Endothelial cell (in vitro differentiated cells): ENCODE data around the gene P2RY2. TPM values are rescaled to one million over a fixed set of nuclear protein-coding genes. Genes with fewer than 3 reads are reported as not detected.

Source experiments
- DNase-seq: peaks from one replicate; pipeline ENCODE4 v3.0.0; 2021; ENCODE audit warnings: low spot score
- H3K27ac Mint-ChIP-seq: one replicate; pipeline ENCODE4 v1.8.0; 2021; ENCODE audit warnings: mixed read lengths, inconsistent platforms; ENCODE audit not compliant: unreplicated experiment
- H3K27me3 Mint-ChIP-seq: one replicate; pipeline ENCODE4 v1.8.0; 2021; ENCODE audit warnings: mild to moderate bottlenecking, moderate library complexity, mixed read lengths, inconsistent platforms; ENCODE audit not compliant: unreplicated experiment
- H3K36me3 Mint-ChIP-seq: one replicate; pipeline ENCODE4 v1.8.0; 2021; ENCODE audit warnings: mild to moderate bottlenecking, low read depth, mixed read lengths, inconsistent platforms; ENCODE audit not compliant: unreplicated experiment
- H3K4me1 Mint-ChIP-seq: one replicate; pipeline ENCODE4 v1.8.0; 2021; ENCODE audit warnings: mild to moderate bottlenecking, mixed read lengths, inconsistent platforms; ENCODE audit not compliant: unreplicated experiment
- H3K4me3 Mint-ChIP-seq: one replicate; pipeline ENCODE4 v1.8.0; 2021; ENCODE audit warnings: mild to moderate bottlenecking, mixed read lengths, inconsistent platforms; ENCODE audit not compliant: unreplicated experiment
- H3K9me3 Mint-ChIP-seq: one replicate; pipeline ENCODE4 v1.8.0; 2021; ENCODE audit warnings: mixed read lengths, inconsistent platforms; ENCODE audit not compliant: unreplicated experiment
- CTCF ChIP-seq: fragments of 200-600 bp; sonication (generic); IDR thresholded peaks from one replicate; pipeline ENCODE4 v1.5.0; 2021; ENCODE audit warnings: antibody characterized with exemption; ENCODE audit not compliant: unreplicated experiment
- total RNA-seq: library from RNA; stranded (reverse); fragmentation: NEBNext Ultra II Directional; extraction: Animal tissue kit (Norgen Biotek cat#: 25700); gene quantifications from one replicate; pipeline ENCODE4 v1.2.1, GENCODE V29; 2021; ENCODE audit not compliant: unreplicated experiment

Gene P2RY2
- total RNA-seq, 1 donor from 2014 or later, result 0.10 TPM

GRCh38 chr11:73283276-73284000 lies 65.4 kb downstream of the P2RY2 start:
- Mint-ChIP-seq H3K4me3 (no peak overlapping the region), H3K27me3 (peaks cover 21% of the 10 kb centered on the region), H3K4me1 (peaks cover 10% of the 10 kb centered on the region), H3K27ac (no peak overlapping the region), H3K9me3 (no peaks in the 10 kb centered on the region), H3K36me3 (no peaks in the 10 kb centered on the region)
- DNase-seq, result no peak
- TF ChIP-seq CTCF, result no peak

- H3K36me3 Mint-ChIP-seq, result no peaks in the 10 kb centered on the region
- DNase-seq, result no peak
- peaks cover 22% of the 10 kb centered on the region for H3K27me3 Mint-ChIP-seq
- peaks cover 17% of the 10 kb centered on the region for H3K4me1 Mint-ChIP-seq
- no peaks in the 10 kb centered on the region for H3K9me3 Mint-ChIP-seq
- no peak for TF ChIP-seq CTCF
- no peak overlapping the region for H3K27ac Mint-ChIP-seq
- peak overlapping the region; percentile 43 for H3K4me3 Mint-ChIP-seq
Measured at GRCh38 chr11:73284106-73284505, 66.0 kb downstream of the P2RY2 start.

DNA sequence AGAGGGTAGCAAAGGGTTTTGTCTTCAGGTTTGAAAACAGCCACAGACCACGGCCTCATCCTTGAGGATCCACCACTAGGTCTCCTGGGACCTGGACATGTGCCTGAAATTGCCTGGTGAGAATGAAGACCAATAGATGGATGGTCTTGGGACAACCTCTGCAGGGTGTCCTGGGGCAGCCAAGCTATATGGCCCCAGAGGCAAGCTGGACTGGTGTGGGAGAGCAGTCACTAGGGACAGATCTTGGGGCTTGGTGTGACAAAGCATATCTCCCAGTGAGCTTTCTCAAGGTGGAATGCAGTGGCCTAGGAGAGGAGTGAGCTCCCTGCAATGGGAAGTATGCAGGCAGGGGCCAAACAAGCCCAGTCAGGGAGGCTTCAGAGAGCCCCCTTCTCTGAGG lies 67.6 kb downstream of the P2RY2 start:
- H3K27me3 Mint-ChIP-seq, result peaks cover 22% of the 10 kb centered on the region
- TF ChIP-seq CTCF, result no peak
- no peak overlapping the region for H3K27ac Mint-ChIP-seq
- no peaks in the 10 kb centered on the region for H3K36me3 Mint-ChIP-seq
- no peak for DNase-seq
- H3K4me3 Mint-ChIP-seq, result no peak overlapping the region
- peaks cover 20% of the 10 kb centered on the region for H3K4me1 Mint-ChIP-seq
- H3K9me3 Mint-ChIP-seq, result no peaks in the 10 kb centered on the region

Other genes with a start within 250 kb of the P2RY2 start
- gene FCHSD2, start 76.0 kb upstream of the P2RY2 start, total RNA-seq, result 45.3 TPM
- gene P2RY6, start 54.1 kb downstream of the P2RY2 start, total RNA-seq, result 0.74 TPM
- 93.3 TPM for gene ARHGEF17, start 90.0 kb downstream of the P2RY2 start, total RNA-seq
- 15.2 TPM for gene RELT, start 158.1 kb downstream of the P2RY2 start, total RNA-seq